SU-DHL-6 (cell line): Measurements from ENCODE around the gene PPP1R12A.

Source experiments
- H2AFZ ChIP-seq: fragments of 200-600 bp; sonication (generic); 2 replicates; pipeline ENCODE4 v1.6.1; 2014; ENCODE audit warnings: low read depth, mild to moderate bottlenecking, moderate library complexity, mixed read lengths, antibody characterized with exemption, low read length; ENCODE audit not compliant: severe bottlenecking
- H3F3A ChIP-seq: fragments of 200-600 bp; shearing (Covaris generic); 2 replicates; pipeline ENCODE4 v1.6.0; 2016; ENCODE audit warnings: antibody characterized with exemption, mild to moderate bottlenecking; ENCODE audit not compliant: insufficient read depth
- H3K27ac ChIP-seq: fragments of 200-600 bp; sonication (generic); 2 replicates; pipeline ENCODE4 v1.5.1; 2016; ENCODE audit warnings: low read depth, mild to moderate bottlenecking, low read length, moderate library complexity, mixed read lengths
- H3K27me3 ChIP-seq: fragments of 200-600 bp; sonication (generic), shearing (Covaris generic); 2 replicates; pipeline ENCODE4 v1.6.0; 2014; ENCODE audit warnings: mild to moderate bottlenecking, low read length
- H3K36me3 ChIP-seq: fragments of 200-600 bp; sonication (generic); 2 replicates; pipeline ENCODE4 v1.6.1; 2014; ENCODE audit warnings: mild to moderate bottlenecking, low read length, mixed read lengths
- H3K4me2 ChIP-seq: fragments of 300-600, 200-600 bp; shearing (Covaris generic), sonication (generic); 2 replicates; pipeline ENCODE4 v1.6.0; 2014; ENCODE audit warnings: low read length, low read depth, mild to moderate bottlenecking; ENCODE audit not compliant: poor library complexity, severe bottlenecking
- H3K4me3 ChIP-seq: fragments of 200-600 bp; sonication (generic); 2 replicates; pipeline ENCODE4 v1.5.1; 2014; ENCODE audit warnings: antibody characterized with exemption, low read length, mild to moderate bottlenecking, mixed read lengths; ENCODE audit not compliant: insufficient read depth, poor library complexity, severe bottlenecking
- H3K79me2 ChIP-seq: fragments of 200-600 bp; sonication (generic); 2 replicates; pipeline ENCODE4 v1.6.1; 2014; ENCODE audit warnings: mild to moderate bottlenecking, low read length, moderate library complexity; ENCODE audit not compliant: insufficient read depth
- H3K9ac ChIP-seq: fragments of 200-600 bp; sonication (generic); 2 replicates; pipeline ENCODE4 v1.7.0; 2014; ENCODE audit warnings: mild to moderate bottlenecking, low read length
- H3K9me2 ChIP-seq: fragments of 200-600 bp; sonication (generic); replicated peaks from 2 replicates; pipeline ENCODE4 v1.6.1; 2014; ENCODE audit warnings: low read length; ENCODE audit not compliant: insufficient read depth
- H3K9me3 ChIP-seq: fragments of 200-600 bp; sonication (generic); 2 replicates; pipeline ENCODE4 v1.6.1; 2014; ENCODE audit warnings: low read length, mixed read lengths; ENCODE audit not compliant: insufficient read depth
- H4K20me1 ChIP-seq: fragments of 200-600 bp; sonication (generic); 2 replicates; pipeline ENCODE4 v1.6.1; 2014; ENCODE audit warnings: low read depth, mild to moderate bottlenecking, antibody characterized with exemption, low read length, moderate library complexity, mixed read lengths
- EZH2phosphoT487 ChIP-seq: fragments of 200-600 bp; sonication (generic), shearing (Covaris generic); conservative IDR thresholded peaks from 2 replicates; pipeline ENCODE4 v1.6.1; 2018; ENCODE audit warnings: mild to moderate bottlenecking, antibody characterized with exemption, low read length, moderate library complexity, mixed read lengths
- TF ChIP-seq, protein P1 (sequence below): fragments of 200-600 bp; sonication (generic); IDR thresholded peaks from one replicate; pipeline ENCODE4 v1.5.1; 2017; ENCODE audit warnings: antibody characterized with exemption, mild to moderate bottlenecking, low read length, moderate library complexity; ENCODE audit not compliant: insufficient read depth, poor library complexity, severe bottlenecking

PPP1R12A gene

DNA sequence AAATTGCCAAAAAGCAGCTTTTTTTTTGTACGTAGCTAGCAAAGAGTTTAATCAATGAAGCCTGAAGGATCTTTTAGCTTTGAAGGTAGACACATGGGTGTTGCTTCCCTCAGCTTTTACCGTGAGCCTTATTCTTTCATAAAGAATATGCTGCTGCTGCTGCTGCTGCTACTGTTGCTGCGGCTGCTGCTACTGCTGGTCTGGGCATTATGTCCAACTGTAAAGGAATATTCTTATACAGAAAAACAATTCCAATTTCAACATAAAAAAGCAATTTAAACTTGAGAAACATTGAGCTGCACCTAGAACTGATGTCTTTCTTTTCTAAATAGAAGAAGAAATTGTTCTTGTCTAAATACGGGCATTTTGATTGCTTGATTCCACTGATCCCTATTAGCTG lies 38.9 kb upstream of the PPP1R12A start:
- no peaks in the 10 kb centered on the region for H3K27me3 ChIP-seq
- no peak overlapping the region for H3K9ac ChIP-seq
- H3K9me2 ChIP-seq: no peaks in the 10 kb centered on the region
- no peaks in the 10 kb centered on the region for H3K36me3 ChIP-seq
- H3K79me2 ChIP-seq: no peaks in the 10 kb centered on the region
- no peaks in the 10 kb centered on the region for H3K9me3 ChIP-seq
- H3K4me2 ChIP-seq: no peak overlapping the region
- no peak overlapping the region for H3K4me3 ChIP-seq
- no peaks in the 10 kb centered on the region for H3F3A ChIP-seq
- no peaks in the 10 kb centered on the region for H4K20me1 ChIP-seq
- H2AFZ ChIP-seq: no peak overlapping the region
- TF ChIP-seq EZH2phosphoT487: no peak
- TF ChIP-seq, protein P1, sequence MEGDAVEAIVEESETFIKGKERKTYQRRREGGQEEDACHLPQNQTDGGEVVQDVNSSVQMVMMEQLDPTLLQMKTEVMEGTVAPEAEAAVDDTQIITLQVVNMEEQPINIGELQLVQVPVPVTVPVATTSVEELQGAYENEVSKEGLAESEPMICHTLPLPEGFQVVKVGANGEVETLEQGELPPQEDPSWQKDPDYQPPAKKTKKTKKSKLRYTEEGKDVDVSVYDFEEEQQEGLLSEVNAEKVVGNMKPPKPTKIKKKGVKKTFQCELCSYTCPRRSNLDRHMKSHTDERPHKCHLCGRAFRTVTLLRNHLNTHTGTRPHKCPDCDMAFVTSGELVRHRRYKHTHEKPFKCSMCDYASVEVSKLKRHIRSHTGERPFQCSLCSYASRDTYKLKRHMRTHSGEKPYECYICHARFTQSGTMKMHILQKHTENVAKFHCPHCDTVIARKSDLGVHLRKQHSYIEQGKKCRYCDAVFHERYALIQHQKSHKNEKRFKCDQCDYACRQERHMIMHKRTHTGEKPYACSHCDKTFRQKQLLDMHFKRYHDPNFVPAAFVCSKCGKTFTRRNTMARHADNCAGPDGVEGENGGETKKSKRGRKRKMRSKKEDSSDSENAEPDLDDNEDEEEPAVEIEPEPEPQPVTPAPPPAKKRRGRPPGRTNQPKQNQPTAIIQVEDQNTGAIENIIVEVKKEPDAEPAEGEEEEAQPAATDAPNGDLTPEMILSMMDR: no peak
- H3K27ac ChIP-seq: no peak overlapping the region

DNA sequence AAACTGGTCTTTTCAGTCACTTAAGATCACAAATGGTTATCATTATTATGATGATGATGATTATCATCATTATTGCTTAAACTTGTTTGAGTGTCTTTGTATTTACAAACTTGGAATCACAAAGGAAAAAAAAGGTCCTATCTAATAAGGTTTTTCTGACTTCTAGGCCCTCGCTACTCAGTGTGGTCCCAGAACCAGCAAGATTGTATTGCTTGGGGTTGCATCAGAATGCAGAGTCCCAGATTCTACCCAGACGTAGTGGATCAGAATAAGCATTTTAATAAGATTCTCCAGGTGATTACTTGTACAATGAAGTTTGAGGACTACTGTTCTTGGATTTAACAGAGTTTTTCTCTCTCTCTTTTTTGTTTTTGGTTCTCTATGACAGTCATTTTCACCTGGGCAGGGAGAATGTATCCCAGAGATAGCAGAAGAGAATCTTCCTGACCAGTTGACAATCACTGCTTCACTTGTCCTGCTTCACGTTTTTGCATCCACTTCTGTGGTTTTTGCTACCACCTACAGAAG lies 29.3 kb upstream of the PPP1R12A start:
- Histone ChIP-seq H3K27ac (no peak overlapping the region), H3K9me2 (no peaks in the 10 kb centered on the region), H3K36me3 (no peaks in the 10 kb centered on the region), H4K20me1 (no peaks in the 10 kb centered on the region), H2AFZ (no peak overlapping the region), H3K27me3 (no peaks in the 10 kb centered on the region), H3K4me2 (no peak overlapping the region), H3K9me3 (no peaks in the 10 kb centered on the region), H3K4me3 (no peak overlapping the region), H3F3A (no peaks in the 10 kb centered on the region), H3K9ac (no peak overlapping the region), H3K79me2 (no peaks in the 10 kb centered on the region)
- TF ChIP-seq, protein P1: no peak
- TF ChIP-seq EZH2phosphoT487: no peak

- H3K27me3 ChIP-seq: no peaks in the 10 kb centered on the region
- no peaks in the 10 kb centered on the region for H3K9me2 ChIP-seq
- H3F3A ChIP-seq: no peaks in the 10 kb centered on the region
- no peaks in the 10 kb centered on the region for H4K20me1 ChIP-seq
- no peak overlapping the region for H3K4me3 ChIP-seq
- no peak for TF ChIP-seq EZH2phosphoT487
- TF ChIP-seq, protein P1: no peak
- H3K36me3 ChIP-seq: no peaks in the 10 kb centered on the region
- no peaks in the 10 kb centered on the region for H3K79me2 ChIP-seq
- no peak overlapping the region for H3K4me2 ChIP-seq
- no peak overlapping the region for H3K27ac ChIP-seq
- no peak overlapping the region for H2AFZ ChIP-seq
- no peaks in the 10 kb centered on the region for H3K9me3 ChIP-seq
- H3K9ac ChIP-seq: no peak overlapping the region
Measured at GRCh38 chr12:79961411-79961810, 26.5 kb upstream of the PPP1R12A start.
